ENCODE measurements around the gene HMCN1. TPM values are rescaled to one million over a fixed set of nuclear protein-coding genes. Genes with fewer than 3 reads are reported as not detected.

HMCN1 gene
- total RNA-seq, 1 experiment from 2014 or later = 0.23 TPM

DNA sequence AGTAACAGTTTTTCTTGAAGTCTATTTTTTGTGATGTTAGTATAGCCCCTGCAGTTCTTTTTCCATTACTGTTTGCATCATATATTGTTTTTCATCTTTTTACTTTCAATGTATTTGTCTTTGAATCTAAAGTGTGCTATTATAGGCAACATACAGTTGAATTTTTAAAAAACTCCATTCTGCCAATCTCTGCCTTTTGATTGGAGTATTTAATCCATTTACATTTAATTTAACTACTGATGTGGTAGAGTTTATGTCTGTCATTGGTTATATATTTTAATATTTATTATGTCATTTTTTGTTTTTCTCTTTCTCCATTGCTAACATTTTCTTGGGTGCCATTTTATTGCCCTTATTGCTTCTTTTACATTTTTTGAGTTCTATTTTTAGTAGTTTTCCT is 296.3 kb downstream of the HMCN1 start:
- Histone ChIP-seq H3K36me3 (ENCODE audit: control insufficient read depth, insufficient read depth, low read length) (no peaks in the 10 kb centered on the region), H3K27ac (ENCODE audit: low read length) (no peak overlapping the region), H3K4me1 (ENCODE audit: control insufficient read depth, insufficient read depth, low read length) (no peaks in the 10 kb centered on the region), H3K9me3 (ENCODE audit: control insufficient read depth, insufficient read depth, low read depth, low read length) (no peaks in the 10 kb centered on the region), H3K27me3 (ENCODE audit: control insufficient read depth, insufficient read depth, low read length) (no peaks in the 10 kb centered on the region), H3K4me3 (ENCODE audit: low read depth in 2 of 2, low read length in 2 of 2) (no peak overlapping the region)
- TF ChIP-seq, protein P1, sequence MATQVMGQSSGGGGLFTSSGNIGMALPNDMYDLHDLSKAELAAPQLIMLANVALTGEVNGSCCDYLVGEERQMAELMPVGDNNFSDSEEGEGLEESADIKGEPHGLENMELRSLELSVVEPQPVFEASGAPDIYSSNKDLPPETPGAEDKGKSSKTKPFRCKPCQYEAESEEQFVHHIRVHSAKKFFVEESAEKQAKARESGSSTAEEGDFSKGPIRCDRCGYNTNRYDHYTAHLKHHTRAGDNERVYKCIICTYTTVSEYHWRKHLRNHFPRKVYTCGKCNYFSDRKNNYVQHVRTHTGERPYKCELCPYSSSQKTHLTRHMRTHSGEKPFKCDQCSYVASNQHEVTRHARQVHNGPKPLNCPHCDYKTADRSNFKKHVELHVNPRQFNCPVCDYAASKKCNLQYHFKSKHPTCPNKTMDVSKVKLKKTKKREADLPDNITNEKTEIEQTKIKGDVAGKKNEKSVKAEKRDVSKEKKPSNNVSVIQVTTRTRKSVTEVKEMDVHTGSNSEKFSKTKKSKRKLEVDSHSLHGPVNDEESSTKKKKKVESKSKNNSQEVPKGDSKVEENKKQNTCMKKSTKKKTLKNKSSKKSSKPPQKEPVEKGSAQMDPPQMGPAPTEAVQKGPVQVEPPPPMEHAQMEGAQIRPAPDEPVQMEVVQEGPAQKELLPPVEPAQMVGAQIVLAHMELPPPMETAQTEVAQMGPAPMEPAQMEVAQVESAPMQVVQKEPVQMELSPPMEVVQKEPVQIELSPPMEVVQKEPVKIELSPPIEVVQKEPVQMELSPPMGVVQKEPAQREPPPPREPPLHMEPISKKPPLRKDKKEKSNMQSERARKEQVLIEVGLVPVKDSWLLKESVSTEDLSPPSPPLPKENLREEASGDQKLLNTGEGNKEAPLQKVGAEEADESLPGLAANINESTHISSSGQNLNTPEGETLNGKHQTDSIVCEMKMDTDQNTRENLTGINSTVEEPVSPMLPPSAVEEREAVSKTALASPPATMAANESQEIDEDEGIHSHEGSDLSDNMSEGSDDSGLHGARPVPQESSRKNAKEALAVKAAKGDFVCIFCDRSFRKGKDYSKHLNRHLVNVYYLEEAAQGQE (IDR thresholded peaks at IDR 0.05; ENCODE audit: insufficient read depth in 1 of 2, low read depth in 2 of 2, low read length in 1 of 2) = no peak
- TF ChIP-seq TCF7L2 (IDR thresholded peaks at IDR 0.05; ENCODE audit: low read depth, low read length) = no peak
- ChIA-PET CTCF (no interaction called here), POLR2A (no interaction called here)
- ATAC-seq = no peak
- no TSS peak for BruUV-seq (replicated peaks)
- DNase-seq (ENCODE audit: low read depth, low spot score) = no peak
- in situ Hi-C loops (cut with HindIII; ENCODE audit: low pct_unique_long_range_greater_than_20kb, low sequenced_read_pairs) = no loop called here
- intact Hi-C loops (cut with micrococcal nuclease; ENCODE audit: unreplicated experiment) = no loop called here

DNA sequence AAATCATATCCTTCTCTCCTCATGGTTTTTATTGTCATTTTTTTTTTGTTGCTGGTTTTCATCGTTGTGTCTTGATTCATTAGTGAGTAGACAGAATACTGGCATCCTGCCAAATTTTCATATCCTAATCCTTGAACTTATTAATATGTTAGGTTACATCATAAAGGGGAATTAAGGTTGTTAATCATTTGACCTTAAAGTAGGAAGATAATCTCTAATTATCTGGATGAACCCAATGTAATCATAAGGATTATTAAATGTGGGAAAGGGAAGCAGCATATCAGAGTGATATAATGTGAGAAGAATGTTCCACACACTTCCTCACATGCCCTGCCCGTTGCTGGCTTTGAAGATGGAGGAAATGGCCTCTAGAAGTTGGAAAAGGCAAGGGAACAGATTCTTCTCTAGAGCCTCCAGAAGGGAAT is 299.7 kb downstream of the HMCN1 start:
- Histone ChIP-seq H3K9me3 (ENCODE audit: control insufficient read depth, insufficient read depth, low read depth, low read length) (no peaks in the 10 kb centered on the region), H3K27ac (ENCODE audit: low read length) (no peak overlapping the region), H3K27me3 (ENCODE audit: control insufficient read depth, insufficient read depth, low read length) (no peaks in the 10 kb centered on the region), H3K4me1 (ENCODE audit: control insufficient read depth, insufficient read depth, low read length) (no peaks in the 10 kb centered on the region), H3K36me3 (ENCODE audit: control insufficient read depth, insufficient read depth, low read length) (no peaks in the 10 kb centered on the region), H3K4me3 (ENCODE audit: low read depth in 2 of 2, low read length in 2 of 2) (no peak overlapping the region)
- no TSS peak for BruUV-seq (replicated peaks)
- ChIA-PET POLR2A (interaction anchor here (0.6 kb wide), 1 partner anchor 208 kb away, joined by 3 read pairs; no protein-coding TSS in a partner anchor), CTCF (no interaction called here)
- intact Hi-C loops (cut with micrococcal nuclease; ENCODE audit: unreplicated experiment) (no loop called here), in situ Hi-C loops (cut with HindIII; ENCODE audit: low pct_unique_long_range_greater_than_20kb, low sequenced_read_pairs) (no loop called here)
- ATAC-seq = no peak
- TF ChIP-seq SIN3A (IDR thresholded peaks at IDR 0.05; ENCODE audit: borderline replicate concordance, insufficient read depth, low read depth, low read length) = no peak
- TF ChIP-seq, protein P1 (IDR thresholded peaks at IDR 0.05; ENCODE audit: insufficient read depth in 1 of 2, low read depth in 2 of 2, low read length in 1 of 2) = no peak
- TF ChIP-seq CTCF (IDR thresholded peaks at IDR 0.05) = no peak
- no peak for TF ChIP-seq POLR2AphosphoS5 (IDR thresholded peaks at IDR 0.05; ENCODE audit: low read depth, low read length)
- TF ChIP-seq TCF7L2 (IDR thresholded peaks at IDR 0.05; ENCODE audit: low read depth, low read length) = no peak
- DNase-seq (ENCODE audit: low read depth, low spot score) = no peak

All from Panc1 (cell line).